ENCODE results near the gene ATF6.

Gene ATF6

DNA sequence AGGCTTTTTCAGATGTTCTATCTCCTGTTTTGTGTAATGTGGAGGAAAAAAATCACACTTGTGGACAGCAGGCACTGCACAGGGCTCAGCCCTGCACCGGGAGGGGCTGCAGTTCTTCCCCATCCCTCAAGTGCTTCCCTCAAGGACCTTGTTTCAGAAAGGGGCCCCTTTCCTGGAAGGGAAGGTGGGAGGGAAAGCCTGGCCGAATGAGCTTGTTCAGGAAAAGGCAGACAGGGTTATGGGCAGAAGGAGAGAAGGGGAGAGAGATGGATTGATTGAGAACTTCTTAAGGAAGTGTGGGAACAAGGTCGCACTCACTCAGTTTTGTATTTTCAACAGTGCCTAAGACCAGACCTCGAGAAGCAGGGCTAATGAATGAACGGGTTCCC, 216.4 kb downstream of the ATF6 start:
- no peak overlapping the region for H3K4me3 ChIP-seq (ENCODE audit: low read depth, low read length)
- TF ChIP-seq, protein P1, sequence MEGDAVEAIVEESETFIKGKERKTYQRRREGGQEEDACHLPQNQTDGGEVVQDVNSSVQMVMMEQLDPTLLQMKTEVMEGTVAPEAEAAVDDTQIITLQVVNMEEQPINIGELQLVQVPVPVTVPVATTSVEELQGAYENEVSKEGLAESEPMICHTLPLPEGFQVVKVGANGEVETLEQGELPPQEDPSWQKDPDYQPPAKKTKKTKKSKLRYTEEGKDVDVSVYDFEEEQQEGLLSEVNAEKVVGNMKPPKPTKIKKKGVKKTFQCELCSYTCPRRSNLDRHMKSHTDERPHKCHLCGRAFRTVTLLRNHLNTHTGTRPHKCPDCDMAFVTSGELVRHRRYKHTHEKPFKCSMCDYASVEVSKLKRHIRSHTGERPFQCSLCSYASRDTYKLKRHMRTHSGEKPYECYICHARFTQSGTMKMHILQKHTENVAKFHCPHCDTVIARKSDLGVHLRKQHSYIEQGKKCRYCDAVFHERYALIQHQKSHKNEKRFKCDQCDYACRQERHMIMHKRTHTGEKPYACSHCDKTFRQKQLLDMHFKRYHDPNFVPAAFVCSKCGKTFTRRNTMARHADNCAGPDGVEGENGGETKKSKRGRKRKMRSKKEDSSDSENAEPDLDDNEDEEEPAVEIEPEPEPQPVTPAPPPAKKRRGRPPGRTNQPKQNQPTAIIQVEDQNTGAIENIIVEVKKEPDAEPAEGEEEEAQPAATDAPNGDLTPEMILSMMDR (IDR thresholded peaks at IDR 0.05; ENCODE audit: low read depth, low read length, missing control alignments), result no peak
- in situ Hi-C loops (cut with HindIII; ENCODE audit: low sequenced_read_pairs), result no loop called here
- no peak for DNase-seq (ENCODE audit: low read depth)

DNA sequence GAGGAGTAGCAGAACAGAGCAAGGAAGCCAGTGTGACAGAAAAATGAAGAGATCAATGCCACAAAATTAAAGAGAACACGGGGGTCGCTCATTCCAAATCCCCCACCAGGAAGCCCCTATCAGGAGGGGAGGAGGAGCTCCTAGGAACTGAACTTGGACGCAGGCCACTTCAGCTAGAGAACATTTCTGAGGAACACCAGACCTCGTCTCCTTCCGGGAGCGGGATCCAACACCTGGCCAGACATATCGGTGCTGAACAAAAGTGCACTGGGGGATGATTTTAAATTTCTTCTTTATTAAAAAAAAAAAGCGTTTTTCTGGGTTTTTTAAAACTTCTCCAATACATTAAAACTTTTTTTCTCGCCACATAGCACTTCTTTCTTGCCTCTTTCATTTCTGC, 216.8 kb downstream of the ATF6 start:
- TF ChIP-seq, protein P1 (IDR thresholded peaks at IDR 0.05; ENCODE audit: low read depth, low read length, missing control alignments), result no peak
- in situ Hi-C loops (cut with HindIII; ENCODE audit: low sequenced_read_pairs), result no loop called here
- no peak for DNase-seq (ENCODE audit: low read depth)
- H3K4me3 ChIP-seq (ENCODE audit: low read depth, low read length), result no peak overlapping the region

DNA sequence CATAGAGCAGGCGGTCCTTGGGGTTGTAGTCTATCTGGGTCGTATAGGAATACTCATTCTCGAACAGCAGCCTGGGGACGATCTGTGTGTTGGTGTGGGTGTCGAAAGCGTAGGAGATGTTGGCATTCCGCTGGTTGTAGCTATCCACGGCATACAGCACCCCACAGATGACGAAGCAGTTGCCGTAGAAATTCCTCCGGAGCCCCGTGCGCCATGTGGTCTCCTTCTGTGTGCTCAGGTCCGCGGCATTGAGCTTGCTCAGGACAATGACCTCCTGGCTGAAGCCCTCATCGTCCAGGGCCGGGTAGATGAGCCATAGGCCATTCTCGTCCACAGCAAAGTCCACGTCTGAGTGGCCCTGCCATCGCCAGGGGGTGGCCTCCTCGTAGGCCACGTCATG, 217.6 kb downstream of the ATF6 start:
- no peak overlapping the region for H3K4me3 ChIP-seq (ENCODE audit: low read depth, low read length)
- TF ChIP-seq, protein P1 (IDR thresholded peaks at IDR 0.05; ENCODE audit: low read depth, low read length, missing control alignments), result no peak
- in situ Hi-C loops (cut with HindIII; ENCODE audit: low sequenced_read_pairs), result no loop called here
- DNase-seq (ENCODE audit: low read depth), result no peak

DNA sequence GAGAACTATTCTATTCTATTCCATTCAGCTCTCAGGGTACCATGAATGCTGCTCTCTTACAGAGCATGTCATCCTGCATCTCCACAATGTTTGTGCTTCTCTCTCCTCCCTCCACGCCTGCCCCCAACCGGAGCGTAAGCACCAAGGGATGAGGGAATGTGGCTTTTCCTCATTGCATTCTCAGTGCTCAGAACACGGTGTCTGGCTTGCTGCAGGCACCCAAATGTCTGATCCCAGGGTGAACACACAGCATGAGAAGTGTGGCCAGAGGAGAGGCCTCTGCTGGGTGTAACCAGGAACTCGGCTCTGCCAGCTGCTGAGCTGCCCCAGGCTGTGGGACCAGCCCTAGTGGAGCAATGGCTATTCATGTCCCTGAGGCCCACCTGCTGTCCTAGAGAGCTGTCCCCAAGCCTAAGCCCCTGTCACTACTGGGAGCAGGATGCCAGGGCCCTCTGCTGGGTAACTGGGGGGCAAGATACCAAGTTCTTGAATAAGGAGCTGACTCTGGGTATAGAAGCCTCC, 219.2 kb downstream of the ATF6 start:
- in situ Hi-C loops (cut with HindIII; ENCODE audit: low sequenced_read_pairs), result no loop called here
- TF ChIP-seq, protein P1 (IDR thresholded peaks at IDR 0.05; ENCODE audit: low read depth, low read length, missing control alignments), result no peak
- H3K4me3 ChIP-seq (ENCODE audit: low read depth, low read length), result no peak overlapping the region
- no peak for DNase-seq (ENCODE audit: low read depth)

DNA sequence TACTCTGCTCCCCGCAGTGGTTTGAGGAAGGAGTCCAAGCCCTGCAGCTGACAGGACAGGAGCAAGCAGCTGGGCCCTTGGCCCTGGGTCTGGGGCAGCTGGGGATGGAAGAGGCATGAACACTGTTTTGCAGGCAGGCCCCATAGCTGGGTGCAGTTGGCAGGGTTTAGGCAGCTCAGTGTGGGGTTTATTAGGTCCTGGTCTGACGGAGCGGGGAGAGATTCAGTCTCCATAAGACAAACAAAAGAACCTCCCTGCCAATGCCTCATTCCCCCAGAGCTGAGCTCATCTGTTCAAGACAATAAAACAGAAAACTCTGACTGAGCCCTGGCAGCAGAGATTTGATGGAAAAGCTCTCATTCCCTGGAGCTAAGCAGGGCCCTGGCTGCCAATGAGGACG, 220.2 kb downstream of the ATF6 start:
- in situ Hi-C loops (cut with HindIII; ENCODE audit: low sequenced_read_pairs), result no loop called here
- TF ChIP-seq, protein P1 (IDR thresholded peaks at IDR 0.05; ENCODE audit: low read depth, low read length, missing control alignments), result no peak
- peak; percentile 56 for DNase-seq (ENCODE audit: low read depth)
- no peak overlapping the region for H3K4me3 ChIP-seq (ENCODE audit: low read depth, low read length)

DNA sequence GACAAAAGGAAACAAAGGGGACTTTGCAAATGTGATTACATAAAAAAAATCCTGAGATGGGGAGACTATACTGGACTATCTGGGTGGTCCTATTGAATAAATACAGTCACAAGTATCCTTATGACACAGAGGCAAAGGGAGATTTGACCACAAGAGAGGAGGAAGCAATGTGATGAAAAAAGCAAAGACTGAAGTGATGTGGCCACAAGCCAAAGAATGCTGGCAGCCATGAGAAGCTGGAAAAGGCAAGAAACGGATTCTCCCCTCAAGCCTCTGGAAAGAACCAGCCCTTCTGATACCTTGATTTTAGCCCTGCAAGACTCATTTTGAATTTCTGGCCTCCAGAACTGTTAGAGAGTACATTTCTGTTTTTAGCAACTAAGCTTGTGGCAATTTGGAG, 221.2 kb downstream of the ATF6 start:
- no peak overlapping the region for H3K4me3 ChIP-seq (ENCODE audit: low read depth, low read length)
- peak; percentile 26 for DNase-seq (ENCODE audit: low read depth)
- in situ Hi-C loops (cut with HindIII; ENCODE audit: low sequenced_read_pairs), result no loop called here
- TF ChIP-seq, protein P1 (IDR thresholded peaks at IDR 0.05; ENCODE audit: low read depth, low read length, missing control alignments), result no peak

DNA sequence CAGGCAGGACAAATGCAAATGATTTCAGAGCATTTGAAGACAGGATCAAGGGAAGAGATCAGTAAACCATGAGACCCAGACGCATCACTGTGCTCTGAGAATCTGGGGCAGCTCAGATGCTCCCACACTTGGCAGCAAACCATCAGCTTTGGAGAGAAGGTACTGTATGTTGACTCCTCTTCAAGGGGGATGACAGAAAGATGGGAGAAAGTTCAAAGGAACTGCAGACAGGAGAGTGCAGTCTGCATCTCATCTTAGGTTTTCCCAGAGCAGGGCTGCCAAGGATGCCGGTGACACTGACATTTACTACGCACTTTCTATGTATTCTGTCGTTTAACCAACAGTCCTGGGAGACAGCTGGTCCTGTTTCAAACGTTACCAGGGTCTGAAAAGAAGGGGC, 221.8 kb downstream of the ATF6 start:
- in situ Hi-C loops (cut with HindIII; ENCODE audit: low sequenced_read_pairs), result no loop called here
- TF ChIP-seq, protein P1 (IDR thresholded peaks at IDR 0.05; ENCODE audit: low read depth, low read length, missing control alignments), result no peak
- no peak overlapping the region for H3K4me3 ChIP-seq (ENCODE audit: low read depth, low read length)
- DNase-seq (ENCODE audit: low read depth), result no peak
